ENCODE results near the gene NISCH.

- no peak for TF ChIP-seq CTCF (IDR thresholded peaks at IDR 0.05)
- TF ChIP-seq POLR2A (IDR thresholded peaks at IDR 0.05) = no peak
- TF ChIP-seq EP300 (IDR thresholded peaks at IDR 0.05) = no peak
These were observed 7.7 kb upstream of the NISCH start for GRCh38 chr3:52447512-52448355.

All from ovary (tissue), 3 donors.